HepG2 (cell line): ENCODE data around the gene BRAT1. TPM values are rescaled to one million over a fixed set of nuclear protein-coding genes. Genes with fewer than 3 reads are reported as not detected.
A peak's percentile ranks its signal among the peaks of the same experiment; 100 is the strongest.

Experiments used
- PHF8 ChIP-seq: sonication (generic); formaldehyde crosslinking; IDR thresholded peaks from 2 replicates; pipeline ENCODE4 v1.5.0; 2020; ENCODE audit warnings: missing genetic modification reagents
- U2AF1 ChIP-seq: fragments of 200-400 bp; formaldehyde crosslinking; optimal IDR thresholded peaks from 2 replicates; pipeline ENCODE3; 2017; ENCODE audit warnings: mild to moderate bottlenecking, low read depth, low read length
- ZBTB7A ChIP-seq: sonication (generic); formaldehyde crosslinking; IDR thresholded peaks from 2 replicates; pipeline ENCODE4 v1.8.0; 2022; ENCODE audit warnings: mild to moderate bottlenecking, missing genetic modification reagents
- ZNF318 ChIP-seq: sonication (generic); formaldehyde crosslinking; IDR thresholded peaks from 2 replicates; pipeline ENCODE4 v1.4.0; 2020; ENCODE audit warnings: mild to moderate bottlenecking, missing genetic modification reagents
- ZNF687 ChIP-seq: sonication (generic); formaldehyde crosslinking; IDR thresholded peaks from 2 replicates; pipeline ENCODE4 v1.5.1; 2020; ENCODE audit warnings: mild to moderate bottlenecking, missing genetic modification reagents, moderate library complexity
- ZNF781 ChIP-seq: sonication (generic); formaldehyde crosslinking; IDR thresholded peaks from 2 replicates; pipeline ENCODE4 v1.5.1; 2020; ENCODE audit warnings: borderline replicate concordance, mild to moderate bottlenecking, missing genetic modification reagents; ENCODE audit errors: not compliant biosample characterization
- polyA plus RNA-seq, 8 experiments: library from polyadenylated mRNA; depleted of rRNA in 3 of 8; stranded (reverse) in 7 of 8; unstranded in 1 of 8; fragments of >200 nt; fragmentation: Illumina TruSeq in 4 of 8; extraction: Trizol in 4 of 8; gene quantifications; 2 replicates each; pipeline versions ENCODE4 v1.2.1 to v1.2.3, GENCODE V29; 2011 to 2016; ENCODE audit warnings: low read depth in 4 of 8, missing spikeins in 1 of 8, mixed read lengths in 1 of 8; ENCODE audit not compliant: insufficient read depth in 1 of 8
- total RNA-seq, 5 experiments: library from RNA; depleted of rRNA; stranded (reverse); fragments of >200 nt; fragmentation: Illumina TruSeq; extraction: Trizol; gene quantifications; 2 replicates each; pipeline ENCODE4 v1.2.3, GENCODE V29; 2016; ENCODE audit warnings: low read depth in 1 of 5
- TF ChIP-seq, protein P1 (sequence below): sonication (generic); formaldehyde crosslinking; IDR thresholded peaks from 2 replicates; pipeline ENCODE4 v1.5.0; 2020; ENCODE audit warnings: mild to moderate bottlenecking, missing genetic modification reagents, borderline replicate concordance

Gene BRAT1
- total and polyA plus RNA-seq, 2 of the 13 experiments (the other 11 are each of a cell fraction or from before 2014, with no cell fraction given), result 10.2 to 20.3 TPM

- TF ChIP-seq ZNF318 (CRISPR knock-in tag) (peak; percentile 79; the same call in 1 of the 2 replicates), ZNF687 (CRISPR knock-in tag) (peak; percentile 66), ZBTB7A (0 out of 2 replicates have a peak, but pooled peaks have one; percentile 53), U2AF1 (peak; percentile 58), PHF8 (CRISPR knock-in tag) (peak; percentile 70), ZNF781 (CRISPR knock-in tag) (peak; percentile 56)
- TF ChIP-seq, protein P1, sequence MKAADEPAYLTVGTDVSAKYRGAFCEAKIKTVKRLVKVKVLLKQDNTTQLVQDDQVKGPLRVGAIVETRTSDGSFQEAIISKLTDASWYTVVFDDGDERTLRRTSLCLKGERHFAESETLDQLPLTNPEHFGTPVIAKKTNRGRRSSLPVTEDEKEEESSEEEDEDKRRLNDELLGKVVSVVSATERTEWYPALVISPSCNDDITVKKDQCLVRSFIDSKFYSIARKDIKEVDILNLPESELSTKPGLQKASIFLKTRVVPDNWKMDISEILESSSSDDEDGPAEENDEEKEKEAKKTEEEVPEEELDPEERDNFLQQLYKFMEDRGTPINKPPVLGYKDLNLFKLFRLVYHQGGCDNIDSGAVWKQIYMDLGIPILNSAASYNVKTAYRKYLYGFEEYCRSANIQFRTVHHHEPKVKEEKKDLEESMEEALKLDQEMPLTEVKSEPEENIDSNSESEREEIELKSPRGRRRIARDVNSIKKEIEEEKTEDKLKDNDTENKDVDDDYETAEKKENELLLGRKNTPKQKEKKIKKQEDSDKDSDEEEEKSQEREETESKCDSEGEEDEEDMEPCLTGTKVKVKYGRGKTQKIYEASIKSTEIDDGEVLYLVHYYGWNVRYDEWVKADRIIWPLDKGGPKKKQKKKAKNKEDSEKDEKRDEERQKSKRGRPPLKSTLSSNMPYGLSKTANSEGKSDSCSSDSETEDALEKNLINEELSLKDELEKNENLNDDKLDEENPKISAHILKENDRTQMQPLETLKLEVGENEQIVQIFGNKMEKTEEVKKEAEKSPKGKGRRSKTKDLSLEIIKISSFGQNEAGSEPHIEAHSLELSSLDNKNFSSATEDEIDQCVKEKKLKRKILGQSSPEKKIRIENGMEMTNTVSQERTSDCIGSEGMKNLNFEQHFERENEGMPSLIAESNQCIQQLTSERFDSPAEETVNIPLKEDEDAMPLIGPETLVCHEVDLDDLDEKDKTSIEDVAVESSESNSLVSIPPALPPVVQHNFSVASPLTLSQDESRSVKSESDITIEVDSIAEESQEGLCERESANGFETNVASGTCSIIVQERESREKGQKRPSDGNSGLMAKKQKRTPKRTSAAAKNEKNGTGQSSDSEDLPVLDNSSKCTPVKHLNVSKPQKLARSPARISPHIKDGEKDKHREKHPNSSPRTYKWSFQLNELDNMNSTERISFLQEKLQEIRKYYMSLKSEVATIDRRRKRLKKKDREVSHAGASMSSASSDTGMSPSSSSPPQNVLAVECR (CRISPR knock-in tag), result peak; percentile 79
Observed at GRCh38 chr7:2555121-2556052, at the start of gene BRAT1 (continued).
